Mesenchymal stem cell (in vitro differentiated cells and primary cell): Measurements from ENCODE around the gene AIG1.

Experiments used
- DNase-seq: peaks from one replicate; pipeline ENCODE4 v3.0.0-alpha.2; 2013
- H2AFZ ChIP-seq: one replicate; pipeline ENCODE4 v1.6.1; 2013; ENCODE audit warnings: low read depth, mild to moderate bottlenecking, control low read depth, inconsistent platforms, low read length, moderate library complexity
- H2AK5ac ChIP-seq: 2 replicates; pipeline ENCODE4 v1.6.1; 2013; ENCODE audit warnings: low read length, moderate library complexity, mild to moderate bottlenecking, inconsistent platforms; ENCODE audit not compliant: severe bottlenecking
- H2BK120ac ChIP-seq: one replicate; pipeline ENCODE4 v1.6.1; 2013; ENCODE audit warnings: low read depth, mild to moderate bottlenecking, inconsistent platforms, low read length, moderate library complexity
- H2BK12ac ChIP-seq, 2 experiments: one replicate each; pipeline ENCODE4 v1.6.1; 2013; ENCODE audit warnings: inconsistent platforms in 2 of 2, low read length in 2 of 2, mild to moderate bottlenecking in 2 of 2, moderate library complexity in 2 of 2, control low read depth in 1 of 2
- H2BK15ac ChIP-seq: one replicate; pipeline ENCODE4 v1.6.1; 2013; ENCODE audit warnings: mild to moderate bottlenecking, low read depth, inconsistent platforms; ENCODE audit not compliant: poor library complexity, severe bottlenecking
- H2BK5ac ChIP-seq: 2 replicates; pipeline ENCODE4 v1.6.1; 2013; ENCODE audit warnings: low read depth, mild to moderate bottlenecking, low read length, control low read depth, inconsistent platforms; ENCODE audit not compliant: poor library complexity, severe bottlenecking
- H3K14ac ChIP-seq, 2 experiments: one replicate each; pipeline ENCODE4 v1.6.1; 2013; ENCODE audit warnings: inconsistent platforms in 2 of 2, low read length in 2 of 2, control low read depth in 1 of 2, mild to moderate bottlenecking in 1 of 2, moderate library complexity in 1 of 2
- H3K18ac ChIP-seq, 2 experiments: one replicate each; pipeline ENCODE4 v1.6.1; 2013; ENCODE audit warnings: inconsistent platforms in 2 of 2, low read length in 2 of 2, control low read depth in 1 of 2, low read depth in 1 of 2, mild to moderate bottlenecking in 1 of 2
- H3K23ac ChIP-seq, 2 experiments: one replicate each; pipeline ENCODE4 v1.6.1; 2013; ENCODE audit warnings: inconsistent platforms in 2 of 2, low read length in 2 of 2, mild to moderate bottlenecking in 2 of 2, moderate library complexity in 2 of 2, control low read depth in 1 of 2
- H3K27ac ChIP-seq: 2 replicates; pipeline ENCODE4 v1.5.1; 2013; ENCODE audit warnings: mild to moderate bottlenecking, moderate library complexity, low read length, control low read depth, inconsistent platforms; ENCODE audit not compliant: poor library complexity, severe bottlenecking
- H3K27me3 ChIP-seq, 2 experiments: 2 replicates each; pipeline versions ENCODE4 v1.6.1 to v1.7.0; 2013; ENCODE audit warnings: low read length in 2 of 2, mild to moderate bottlenecking in 2 of 2, moderate library complexity in 2 of 2, control low read depth in 1 of 2, inconsistent platforms in 1 of 2; ENCODE audit not compliant: control insufficient read depth in 1 of 2, insufficient read depth in 1 of 2
- H3K36me3 ChIP-seq, 2 experiments: 2 replicates each; pipeline versions ENCODE4 v1.6.1 to v1.7.0; 2013; ENCODE audit warnings: low read length in 2 of 2, control low read depth in 1 of 2, inconsistent platforms in 1 of 2, low read depth in 1 of 2, mild to moderate bottlenecking in 1 of 2; ENCODE audit not compliant: insufficient read depth in 2 of 2, control insufficient read depth in 1 of 2
- H3K4ac ChIP-seq, 2 experiments: one replicate each; pipeline ENCODE4 v1.6.1; 2013; ENCODE audit warnings: inconsistent platforms in 2 of 2, low read length in 2 of 2, mild to moderate bottlenecking in 2 of 2, moderate library complexity in 2 of 2, control low read depth in 1 of 2, low read depth in 1 of 2
- H3K4me1 ChIP-seq: 2 replicates; pipeline ENCODE4 v1.6.1; 2013; ENCODE audit warnings: low read depth, low read length, control low read depth; ENCODE audit not compliant: control insufficient read depth, insufficient read depth
- H3K4me2 ChIP-seq: 2 replicates; pipeline ENCODE4 v1.6.1; 2013; ENCODE audit warnings: low read length, mild to moderate bottlenecking, inconsistent platforms; ENCODE audit not compliant: poor library complexity, severe bottlenecking
- H3K4me3 ChIP-seq, 2 experiments: 2 replicates each; pipeline versions ENCODE4 v1.5.1 to v1.7.0; 2013; ENCODE audit warnings: low read length in 2 of 2, mild to moderate bottlenecking in 2 of 2, control low read depth in 1 of 2, low read depth in 1 of 2; ENCODE audit not compliant: insufficient read depth in 1 of 2
- H3K79me1 ChIP-seq: replicated peaks from 2 replicates; pipeline ENCODE4 v1.6.1; 2013; ENCODE audit warnings: mild to moderate bottlenecking, control low read depth, low read length, inconsistent platforms; ENCODE audit not compliant: poor library complexity, severe bottlenecking
- H3K9ac ChIP-seq: 2 replicates; pipeline ENCODE4 v1.7.0; 2013; ENCODE audit warnings: mild to moderate bottlenecking, low read length, moderate library complexity
- H3K9me3 ChIP-seq: 2 replicates; pipeline ENCODE4 v1.7.0; 2013; ENCODE audit warnings: mild to moderate bottlenecking, low read length; ENCODE audit not compliant: control insufficient read depth
- H4K8ac ChIP-seq: one replicate; pipeline ENCODE4 v1.6.1; 2013; ENCODE audit warnings: inconsistent platforms, mild to moderate bottlenecking, low read length, moderate library complexity
- H4K91ac ChIP-seq: one replicate; pipeline ENCODE4 v1.6.1; 2013; ENCODE audit warnings: mild to moderate bottlenecking, low read length, inconsistent platforms
- WGBS: methylation state at CpG from one replicate; pipeline ENCODE4 v1.1.7; 2013; ENCODE audit warnings: mixed read lengths; 5-methylcytosine and 5-hydroxymethylcytosine counted together

The AIG1 gene

GRCh38 chr6:143049611-143050010 lies 11.1 kb upstream of the AIG1 start:
- Histone ChIP-seq H3K18ac (no peak overlapping the region), H2BK15ac (no peak overlapping the region), H2BK12ac (no peak overlapping the region), H3K9me3 (no peaks in the 10 kb centered on the region), H2BK120ac (no peak overlapping the region), H3K4me1 (no peaks in the 10 kb centered on the region), H3K79me1 (no peaks in the 10 kb centered on the region), H3K14ac (peak overlapping the region in 1 of 2 experiments; percentile 36), H4K91ac (no peak overlapping the region), H2AFZ (no peak overlapping the region), H3K27me3 (no peaks in the 10 kb centered on the region), H2AK5ac (no peak overlapping the region), H2BK5ac (no peak overlapping the region), H3K4me2 (no peak overlapping the region), H3K23ac (no peak overlapping the region), H3K27ac (no peak overlapping the region), H3K36me3 (no peaks in the 10 kb centered on the region), H3K9ac (no peak overlapping the region), H4K8ac (no peak overlapping the region), H3K4me3 (no peak overlapping the region), H3K4ac (no peak overlapping the region)
- 87% methylated on average over 8 of the region's 10 CpGs for WGBS
- no peak for DNase-seq

GRCh38 chr6:143050509-143050908 lies 10.2 kb upstream of the AIG1 start:
- 100% methylated on average over 1 of the region's 2 CpGs for WGBS
- Histone ChIP-seq H3K9me3 (no peaks in the 10 kb centered on the region), H3K27ac (no peak overlapping the region), H3K14ac (no peak overlapping the region), H2BK12ac (no peak overlapping the region), H3K4me2 (no peak overlapping the region), H3K4me3 (no peak overlapping the region), H3K18ac (no peak overlapping the region), H2AK5ac (no peak overlapping the region), H4K8ac (no peak overlapping the region), H3K27me3 (no peaks in the 10 kb centered on the region), H4K91ac (no peak overlapping the region), H2AFZ (no peak overlapping the region), H3K4ac (no peak overlapping the region), H3K79me1 (no peaks in the 10 kb centered on the region), H2BK120ac (no peak overlapping the region), H3K9ac (no peak overlapping the region), H3K36me3 (no peaks in the 10 kb centered on the region), H3K23ac (no peak overlapping the region), H2BK5ac (no peak overlapping the region), H3K4me1 (no peaks in the 10 kb centered on the region), H2BK15ac (no peak overlapping the region)
- DNase-seq: no peak

- Histone ChIP-seq H3K4ac (no peak overlapping the region), H3K18ac (no peak overlapping the region), H3K27me3 (no peaks in the 10 kb centered on the region), H3K79me1 (no peaks in the 10 kb centered on the region), H2BK120ac (no peak overlapping the region), H4K8ac (no peak overlapping the region), H3K23ac (no peak overlapping the region), H3K4me3 (no peak overlapping the region), H2BK5ac (no peak overlapping the region), H3K27ac (no peak overlapping the region), H3K4me2 (no peak overlapping the region), H2AFZ (no peak overlapping the region), H4K91ac (no peak overlapping the region), H2BK15ac (no peak overlapping the region), H2AK5ac (no peak overlapping the region), H3K14ac (no peak overlapping the region), H3K36me3 (no peaks in the 10 kb centered on the region), H2BK12ac (no peak overlapping the region), H3K4me1 (no peaks in the 10 kb centered on the region), H3K9ac (no peak overlapping the region), H3K9me3 (no peaks in the 10 kb centered on the region)
- DNase-seq: no peak
- WGBS: 84% methylated on average over 5 of the region's 5 CpGs
Observed at GRCh38 chr6:143052282-143052681, 8.4 kb upstream of the AIG1 start.

- H2BK120ac ChIP-seq: no peak overlapping the region
- H3K4me3 ChIP-seq: no peak overlapping the region
- H3K9ac ChIP-seq: no peak overlapping the region
- no peak overlapping the region for H4K91ac ChIP-seq
- no peak overlapping the region for H3K23ac ChIP-seq
- 89% methylated on average over 3 of the region's 3 CpGs for WGBS
- H3K27ac ChIP-seq: no peak overlapping the region
- H4K8ac ChIP-seq: no peak overlapping the region
- H3K9me3 ChIP-seq: no peaks in the 10 kb centered on the region
- no peak overlapping the region for H3K18ac ChIP-seq
- no peak for DNase-seq
- no peak overlapping the region for H2BK12ac ChIP-seq
- no peak overlapping the region for H3K4me2 ChIP-seq
- no peak overlapping the region for H2BK5ac ChIP-seq
- H3K4ac ChIP-seq: no peak overlapping the region
- no peaks in the 10 kb centered on the region for H3K27me3 ChIP-seq
- no peak overlapping the region for H2BK15ac ChIP-seq
- H2AK5ac ChIP-seq: no peak overlapping the region
- H3K4me1 ChIP-seq: no peaks in the 10 kb centered on the region
- no peak overlapping the region for H3K14ac ChIP-seq
- no peaks in the 10 kb centered on the region for H3K36me3 ChIP-seq
- H3K79me1 ChIP-seq: no peaks in the 10 kb centered on the region
- no peak overlapping the region for H2AFZ ChIP-seq
Observed at GRCh38 chr6:143053856-143054255, 6.8 kb upstream of the AIG1 start.
